ENCODE data around the gene ERMN. TPM values are rescaled to one million over a fixed set of nuclear protein-coding genes. Genes with fewer than 3 reads are reported as not detected.
A peak's percentile ranks its signal among the peaks of the same experiment; 100 is the strongest.

Gene ERMN
- total and polyA plus RNA-seq, 8 donors: 0.06 to 0.37 (median 0.23) TPM; not detected in 1

DNA sequence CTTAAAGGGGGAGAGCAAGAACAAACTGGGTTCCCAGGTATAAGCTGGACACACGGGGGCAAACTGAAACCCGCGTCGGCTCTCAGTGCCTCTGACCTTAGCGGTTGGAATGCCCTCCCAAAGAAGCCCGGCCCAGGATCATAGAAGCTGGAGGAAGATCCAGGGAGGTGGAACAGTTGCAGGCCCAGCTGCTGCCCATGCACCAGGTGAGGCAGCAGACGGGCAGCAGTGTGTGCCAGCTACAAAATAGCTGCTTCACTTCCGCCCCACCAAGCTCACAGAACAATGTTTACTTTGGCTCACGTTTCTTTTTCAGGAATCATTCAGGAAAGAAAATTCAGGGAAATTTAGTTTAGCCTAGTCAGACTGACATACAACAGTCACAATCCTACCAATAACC, 3.9 kb upstream of the ERMN start:
- H3K27me3 ChIP-seq: no peaks in the 10 kb centered on the region
- no peaks in the 10 kb centered on the region for H3K36me3 ChIP-seq
- intact Hi-C loops (cut with DNase I): no loop called here
- H3K9me3 ChIP-seq: no peaks in the 10 kb centered on the region
- no peak overlapping the region for H3K27ac ChIP-seq
- H3K4me1 ChIP-seq: peaks cover 0 to 6% of the 10 kb centered on the region in 2 donors
- TF ChIP-seq, protein P1, sequence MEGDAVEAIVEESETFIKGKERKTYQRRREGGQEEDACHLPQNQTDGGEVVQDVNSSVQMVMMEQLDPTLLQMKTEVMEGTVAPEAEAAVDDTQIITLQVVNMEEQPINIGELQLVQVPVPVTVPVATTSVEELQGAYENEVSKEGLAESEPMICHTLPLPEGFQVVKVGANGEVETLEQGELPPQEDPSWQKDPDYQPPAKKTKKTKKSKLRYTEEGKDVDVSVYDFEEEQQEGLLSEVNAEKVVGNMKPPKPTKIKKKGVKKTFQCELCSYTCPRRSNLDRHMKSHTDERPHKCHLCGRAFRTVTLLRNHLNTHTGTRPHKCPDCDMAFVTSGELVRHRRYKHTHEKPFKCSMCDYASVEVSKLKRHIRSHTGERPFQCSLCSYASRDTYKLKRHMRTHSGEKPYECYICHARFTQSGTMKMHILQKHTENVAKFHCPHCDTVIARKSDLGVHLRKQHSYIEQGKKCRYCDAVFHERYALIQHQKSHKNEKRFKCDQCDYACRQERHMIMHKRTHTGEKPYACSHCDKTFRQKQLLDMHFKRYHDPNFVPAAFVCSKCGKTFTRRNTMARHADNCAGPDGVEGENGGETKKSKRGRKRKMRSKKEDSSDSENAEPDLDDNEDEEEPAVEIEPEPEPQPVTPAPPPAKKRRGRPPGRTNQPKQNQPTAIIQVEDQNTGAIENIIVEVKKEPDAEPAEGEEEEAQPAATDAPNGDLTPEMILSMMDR (IDR thresholded peaks at IDR 0.05): no peak
- ATAC-seq (peak; percentile 79), DNase-seq (peak in 2 of 4 donors; percentile 10 to 33)
- no peak overlapping the region for H3K4me3 ChIP-seq

DNA sequence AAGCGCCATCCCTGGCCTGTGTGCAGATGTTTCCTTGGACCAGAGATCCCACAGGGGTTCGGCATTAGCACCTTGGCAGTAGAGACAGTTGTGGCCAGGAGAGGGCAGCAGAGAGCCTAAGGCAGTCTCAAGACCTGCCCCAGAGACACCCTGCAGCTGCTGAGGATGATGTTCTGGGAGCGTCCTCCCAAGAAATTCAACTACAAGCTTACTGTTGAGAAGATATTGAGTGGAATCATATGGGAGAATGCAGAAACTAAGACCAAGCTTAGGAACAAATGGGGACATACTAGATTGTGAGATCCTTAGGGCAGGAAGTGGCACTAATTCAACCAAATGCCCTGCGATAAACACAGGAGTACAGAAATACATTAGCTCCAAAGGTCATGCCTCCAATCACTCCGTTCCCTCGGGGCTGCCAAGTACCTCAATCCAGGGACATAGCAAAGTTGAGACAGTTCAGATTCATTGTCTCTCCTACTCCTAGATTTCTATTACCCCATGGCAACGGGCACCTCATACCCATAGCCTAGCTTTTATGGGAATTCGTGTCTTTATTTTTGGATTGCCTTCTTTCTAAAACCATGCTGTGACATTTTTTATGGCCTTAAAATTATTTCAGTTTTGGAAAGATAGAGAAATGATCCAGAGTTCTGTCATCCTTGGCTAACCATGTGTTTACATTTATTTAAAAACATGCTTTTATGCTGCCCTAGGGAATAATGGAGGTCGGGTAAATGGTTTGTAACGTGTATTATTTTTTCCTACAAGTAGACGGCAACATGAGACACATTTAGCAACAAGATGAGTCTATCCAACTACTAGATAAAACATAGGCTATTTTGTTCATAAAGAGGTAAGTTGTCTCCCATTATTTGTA, 2.2 kb upstream of the ERMN start:
- TF ChIP-seq, protein P1 (IDR thresholded peaks at IDR 0.05): peak; percentile 85 to 92
- intact Hi-C loops (cut with DNase I): no loop called here

DNA sequence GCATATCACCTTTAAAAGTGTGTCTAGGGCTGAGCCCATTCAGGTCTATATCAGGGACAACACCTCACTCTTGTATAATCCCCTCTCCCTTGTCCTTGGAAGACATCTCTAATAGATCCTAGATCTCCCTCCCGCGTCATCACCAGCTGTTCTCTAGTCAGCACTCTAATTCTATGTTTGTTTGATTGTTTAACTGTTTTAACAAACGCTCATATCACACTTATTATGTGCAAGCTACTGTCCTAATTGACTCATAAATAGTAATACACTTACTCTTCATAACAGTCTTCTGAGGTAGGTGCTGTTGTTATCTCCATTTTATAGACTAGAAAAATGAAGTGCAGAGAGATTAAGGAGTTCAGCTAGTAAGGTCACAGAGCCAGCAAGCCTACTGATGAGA, 1.6 kb upstream of the ERMN start:
- Histone ChIP-seq H3K4me3 (no peak overlapping the region), H3K36me3 (no peaks in the 10 kb centered on the region), H3K27me3 (no peaks in the 10 kb centered on the region), H3K4me1 (peaks cover 0 to 6% of the 10 kb centered on the region in 2 donors), H3K9me3 (no peaks in the 10 kb centered on the region), H3K27ac (no peak overlapping the region)
- DNase-seq (no peak), ATAC-seq (no peak)
- intact Hi-C loops (cut with DNase I): no loop called here
- TF ChIP-seq, protein P1 (IDR thresholded peaks at IDR 0.05): no peak

More for the DNA sequence above, 2.2 kb upstream of the ERMN start:
- peak; percentile 53 to 87 (median 76) for DNase-seq
- peak; percentile 95 for ATAC-seq
- Histone ChIP-seq H3K4me3 (no peak overlapping the region), H3K27me3 (no peaks in the 10 kb centered on the region), H3K27ac (no peak overlapping the region), H3K4me1 (peaks cover 0 to 6% of the 10 kb centered on the region in 2 donors), H3K9me3 (no peaks in the 10 kb centered on the region), H3K36me3 (no peaks in the 10 kb centered on the region)

DNA sequence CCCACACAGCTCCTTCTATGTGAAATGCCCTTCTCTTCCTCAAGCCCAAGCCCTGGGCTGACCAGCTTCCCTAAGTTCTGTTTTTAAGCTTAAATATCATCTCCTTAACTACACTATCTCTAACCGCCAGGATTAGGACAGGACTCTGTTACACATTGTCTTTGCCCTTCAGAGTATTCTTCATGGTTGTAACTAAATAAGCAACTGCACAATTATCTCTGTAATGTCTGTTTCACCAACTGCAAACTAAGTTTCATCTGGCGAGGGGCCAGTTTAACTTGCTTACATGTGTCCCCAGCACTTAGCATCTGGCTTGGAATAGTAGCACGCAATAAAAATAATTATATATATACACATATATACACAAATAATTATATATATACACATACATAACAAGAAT, 1.1 kb upstream of the ERMN start:
- Histone ChIP-seq H3K27ac (no peak overlapping the region), H3K4me1 (peaks cover 0 to 6% of the 10 kb centered on the region in 2 donors), H3K4me3 (no peak overlapping the region), H3K36me3 (no peaks in the 10 kb centered on the region), H3K9me3 (no peaks in the 10 kb centered on the region), H3K27me3 (no peaks in the 10 kb centered on the region)
- TF ChIP-seq, protein P1 (IDR thresholded peaks at IDR 0.05): no peak
- ATAC-seq (no peak), DNase-seq (peak in 1 of 4 donors; percentile 24)
- intact Hi-C loops (cut with DNase I): no loop called here

DNA sequence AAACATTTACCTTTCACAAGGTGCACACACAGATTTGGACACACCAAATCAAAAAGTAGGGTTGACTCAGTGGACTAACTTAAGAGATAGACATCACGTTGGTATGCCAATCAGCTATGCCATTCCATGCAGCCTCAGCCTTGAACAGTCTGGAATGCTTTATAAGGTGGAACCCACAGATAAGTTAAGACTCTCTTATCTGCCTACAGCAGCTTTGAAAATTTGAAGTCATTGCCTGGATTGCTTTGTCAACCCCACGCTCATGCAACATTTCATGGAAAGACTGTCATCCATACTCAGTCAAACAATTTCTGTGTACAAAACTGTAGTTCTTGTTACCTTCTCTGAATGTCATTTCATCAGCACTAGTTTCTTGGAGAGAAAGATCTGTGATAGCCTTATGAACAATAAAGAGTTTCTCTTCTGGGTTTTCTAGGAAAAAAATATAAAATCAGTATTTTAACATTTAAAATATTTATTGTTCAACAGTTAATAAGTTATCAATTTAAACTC, 1.2 kb downstream of the ERMN start:
- DNase-seq: no peak
- no peaks in the 10 kb centered on the region for H3K36me3 ChIP-seq
- intact Hi-C loops (cut with DNase I): no loop called here
- H3K27me3 ChIP-seq: no peaks in the 10 kb centered on the region
- ATAC-seq: no peak
- peaks cover 0 to 10% of the 10 kb centered on the region in 2 donors for H3K4me1 ChIP-seq
- no peak overlapping the region for H3K27ac ChIP-seq
- TF ChIP-seq, protein P1 (IDR thresholded peaks at IDR 0.05): no peak
- H3K9me3 ChIP-seq: no peaks in the 10 kb centered on the region
- no peak overlapping the region for H3K4me3 ChIP-seq
